ENCODE results near the gene TTC4. TPM values are rescaled to one million over a fixed set of nuclear protein-coding genes. Genes with fewer than 3 reads are reported as not detected.

TTC4 gene
- total and polyA plus RNA-seq, 2 of the 4 experiments (the other 2 are of a cell fraction), result 21.6 to 27.1 TPM

GRCh38 chr1:54788459-54788858 is 72.8 kb downstream of the TTC4 start:
- no peaks in the 10 kb centered on the region for H3K79me1 ChIP-seq (ENCODE audit: low read depth in 1 of 2, low read length in 2 of 2)
- no peak overlapping the region for H3K23ac ChIP-seq (ENCODE audit: low read depth, low read length)
- ChIA-PET CTCF (no interaction called here), POLR2A (ENCODE audit: unreplicated experiment) (no interaction called here)
- H3K4ac ChIP-seq (ENCODE audit: low read depth, low read length), result no peak overlapping the region
- intact Hi-C loops (cut with micrococcal nuclease), result no loop called here
- DNase-seq (no peak), ATAC-seq (ENCODE audit: low read depth) (no peak)
- H3K9me1 ChIP-seq (ENCODE audit: insufficient read depth, low read length), result no peaks in the 10 kb centered on the region
- H2AFZ ChIP-seq (replicated peaks; ENCODE audit: low read length, poor library complexity), result no peak overlapping the region
- no peaks in the 10 kb centered on the region for H3K36me3 ChIP-seq (ENCODE audit: control insufficient read depth, insufficient read depth, low read length)
- H4K5ac ChIP-seq (ENCODE audit: low read depth, low read length), result no peak overlapping the region
- no peak overlapping the region for H2BK5ac ChIP-seq (ENCODE audit: low read depth, low read length, poor library complexity, severe bottlenecking)
- no peak overlapping the region for H2BK20ac ChIP-seq (ENCODE audit: low read depth, low read length)
- no peak overlapping the region for H3K27ac ChIP-seq (ENCODE audit: insufficient read depth, low read length)
- no peak overlapping the region for H3K9ac ChIP-seq (ENCODE audit: low read depth, low read length)
- BruUV-seq (replicated peaks), result no TSS peak
- H3K4me2 ChIP-seq (ENCODE audit: low read depth, low read length), result no peak overlapping the region
- no peaks in the 10 kb centered on the region for H3K4me1 ChIP-seq (ENCODE audit: control insufficient read depth, insufficient read depth, low read length)
- no peak overlapping the region for H3K18ac ChIP-seq (ENCODE audit: low read depth, low read length)
- H4K91ac ChIP-seq (ENCODE audit: insufficient read depth, low read depth, low read length), result no peak overlapping the region
- no peak for TF ChIP-seq BHLHE40 (IDR thresholded peaks at IDR 0.05; ENCODE audit: low read depth, low read length)
- TF ChIP-seq RCOR1 (IDR thresholded peaks at IDR 0.05; ENCODE audit: insufficient replicate concordance, low read length), result no peak
- TF ChIP-seq, protein P1, sequence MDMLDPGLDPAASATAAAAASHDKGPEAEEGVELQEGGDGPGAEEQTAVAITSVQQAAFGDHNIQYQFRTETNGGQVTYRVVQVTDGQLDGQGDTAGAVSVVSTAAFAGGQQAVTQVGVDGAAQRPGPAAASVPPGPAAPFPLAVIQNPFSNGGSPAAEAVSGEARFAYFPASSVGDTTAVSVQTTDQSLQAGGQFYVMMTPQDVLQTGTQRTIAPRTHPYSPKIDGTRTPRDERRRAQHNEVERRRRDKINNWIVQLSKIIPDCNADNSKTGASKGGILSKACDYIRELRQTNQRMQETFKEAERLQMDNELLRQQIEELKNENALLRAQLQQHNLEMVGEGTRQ (IDR thresholded peaks at IDR 0.05; ENCODE audit: low read depth, low read length), result no peak
- no peak for TF ChIP-seq MAZ (IDR thresholded peaks at IDR 0.05; ENCODE audit: borderline replicate concordance, low read depth, low read length)
- no peak overlapping the region for H2BK120ac ChIP-seq (ENCODE audit: low read depth, low read length)
- H2BK15ac ChIP-seq (ENCODE audit: low read depth, low read length), result no peak overlapping the region
- peaks cover 65% of the 10 kb centered on the region for H3K27me3 ChIP-seq (ENCODE audit: control insufficient read depth, insufficient read depth, low read length)
- H3K56ac ChIP-seq (ENCODE audit: extremely low read depth, insufficient read depth, low read length), result no peak overlapping the region
- H2AK5ac ChIP-seq (ENCODE audit: low read depth, low read length), result no peak overlapping the region
- H3K4me3 ChIP-seq (ENCODE audit: insufficient read depth, low read depth, low read length), result no peak overlapping the region
- dilution Hi-C loops (cut with HindIII; ENCODE audit: low sequenced_read_pairs, unreplicated experiment), result no loop called here
- in situ Hi-C loops (cut with MboI; ENCODE audit: low sequenced_read_pairs), result loop anchor here (25.0 kb wide), 1 partner anchor 926 kb away; no protein-coding TSS in a partner anchor
- H2AK9ac ChIP-seq (replicated peaks; ENCODE audit: low read depth, low read length, poor library complexity), result no peak overlapping the region
- H3K9me3 ChIP-seq (ENCODE audit: control insufficient read depth, insufficient read depth, low read length), result peaks cover 3% of the 10 kb centered on the region
- no peak overlapping the region for H3K14ac ChIP-seq (replicated peaks; ENCODE audit: low read depth, low read length)
- H4K8ac ChIP-seq (ENCODE audit: low read depth in 2 of 2, low read length in 2 of 2), result no peak overlapping the region
- no peaks in the 10 kb centered on the region for H4K20me1 ChIP-seq (ENCODE audit: insufficient read depth, low read length)
- no CpG with 5 or more reads among the region's 5 CpGs for WGBS, 2 experiments (ENCODE audit: extremely low coverage in 2 of 2, insufficient read length in 1 of 2)

All from IMR-90 (cell line).